Neutrophil (primary cell): Measurements from ENCODE around the gene MICU1.
"Not testable (repeated sequence)": the region's sequence is repeated elsewhere in the genome, so short reads cannot be mapped to it uniquely, and the experiment has no call there.

Experiments
- H3K27ac ChIP-seq: fragments of 200-600 bp; sonication (generic); 2 replicates; pipeline ENCODE4 v1.5.1; 2016; ENCODE audit warnings: mild to moderate bottlenecking, moderate library complexity
- H3K27me3 ChIP-seq: fragments of 200-600 bp; sonication (generic); 2 replicates; pipeline ENCODE4 v1.6.0; 2016; ENCODE audit warnings: mild to moderate bottlenecking
- H3K36me3 ChIP-seq: fragments of 200-600 bp; sonication (generic); 2 replicates; pipeline ENCODE4 v1.5.1; 2017
- H3K4me1 ChIP-seq, 2 experiments: fragments of 200-600 bp in 1 of 2; sonication (generic) in 1 of 2; 1 replicate in 1 of 2; 2 replicates in 1 of 2; pipeline versions ENCODE4 v1.5.1 to v1.6.1; 2013 to 2016; ENCODE audit warnings: low read depth in 1 of 2, low read length in 1 of 2, mild to moderate bottlenecking in 1 of 2, moderate library complexity in 1 of 2; ENCODE audit not compliant: control insufficient read depth in 1 of 2, insufficient read depth in 1 of 2
- H3K4me3 ChIP-seq, 2 experiments: fragments of 200-600 bp in 1 of 2; sonication (generic) in 1 of 2; 1 replicate in 1 of 2; 2 replicates in 1 of 2; pipeline ENCODE4 v1.5.1; 2013 to 2016; ENCODE audit warnings: low read depth in 1 of 2, low read length in 1 of 2, mild to moderate bottlenecking in 1 of 2, moderate library complexity in 1 of 2
- H3K9me3 ChIP-seq: fragments of 200-600 bp; sonication (generic); 2 replicates; pipeline ENCODE4 v1.5.1; 2016
- TF ChIP-seq, protein P1 (sequence below): fragments of 200-600 bp; sonication (generic); IDR thresholded peaks from 2 replicates; pipeline ENCODE4 v1.5.1; 2016; ENCODE audit warnings: antibody characterized with exemption

Gene MICU1

DNA sequence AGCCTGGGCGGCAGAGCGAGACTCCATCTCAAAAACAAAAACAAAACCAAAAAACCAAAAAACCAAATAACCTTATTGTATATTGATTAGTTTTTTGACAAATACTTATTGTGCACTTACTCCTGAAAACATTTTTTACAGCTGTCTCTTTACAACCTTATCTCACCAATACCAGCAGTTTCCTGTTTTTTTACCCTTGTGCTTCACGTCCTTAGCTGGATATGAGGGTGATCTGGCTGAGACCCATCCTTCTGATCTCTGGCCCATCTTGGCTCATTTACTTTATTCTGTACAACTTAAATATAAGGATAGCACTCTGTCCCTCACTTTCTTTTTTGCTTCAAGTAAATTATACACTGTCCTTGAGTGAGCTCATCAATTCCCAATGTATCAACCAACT is 166.6 kb downstream of the MICU1 start:
- TF ChIP-seq, protein P1, sequence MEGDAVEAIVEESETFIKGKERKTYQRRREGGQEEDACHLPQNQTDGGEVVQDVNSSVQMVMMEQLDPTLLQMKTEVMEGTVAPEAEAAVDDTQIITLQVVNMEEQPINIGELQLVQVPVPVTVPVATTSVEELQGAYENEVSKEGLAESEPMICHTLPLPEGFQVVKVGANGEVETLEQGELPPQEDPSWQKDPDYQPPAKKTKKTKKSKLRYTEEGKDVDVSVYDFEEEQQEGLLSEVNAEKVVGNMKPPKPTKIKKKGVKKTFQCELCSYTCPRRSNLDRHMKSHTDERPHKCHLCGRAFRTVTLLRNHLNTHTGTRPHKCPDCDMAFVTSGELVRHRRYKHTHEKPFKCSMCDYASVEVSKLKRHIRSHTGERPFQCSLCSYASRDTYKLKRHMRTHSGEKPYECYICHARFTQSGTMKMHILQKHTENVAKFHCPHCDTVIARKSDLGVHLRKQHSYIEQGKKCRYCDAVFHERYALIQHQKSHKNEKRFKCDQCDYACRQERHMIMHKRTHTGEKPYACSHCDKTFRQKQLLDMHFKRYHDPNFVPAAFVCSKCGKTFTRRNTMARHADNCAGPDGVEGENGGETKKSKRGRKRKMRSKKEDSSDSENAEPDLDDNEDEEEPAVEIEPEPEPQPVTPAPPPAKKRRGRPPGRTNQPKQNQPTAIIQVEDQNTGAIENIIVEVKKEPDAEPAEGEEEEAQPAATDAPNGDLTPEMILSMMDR: no peak
- peak overlapping the region; percentile 30 for H3K27ac ChIP-seq
- no peaks in the 10 kb centered on the region for H3K27me3 ChIP-seq
- no peak overlapping the region for H3K4me3 ChIP-seq
- H3K9me3 ChIP-seq: no peaks in the 10 kb centered on the region
- no peaks in the 10 kb centered on the region for H3K36me3 ChIP-seq
- H3K4me1 ChIP-seq: peaks cover 24 to 29% of the 10 kb centered on the region in 2 experiments

DNA sequence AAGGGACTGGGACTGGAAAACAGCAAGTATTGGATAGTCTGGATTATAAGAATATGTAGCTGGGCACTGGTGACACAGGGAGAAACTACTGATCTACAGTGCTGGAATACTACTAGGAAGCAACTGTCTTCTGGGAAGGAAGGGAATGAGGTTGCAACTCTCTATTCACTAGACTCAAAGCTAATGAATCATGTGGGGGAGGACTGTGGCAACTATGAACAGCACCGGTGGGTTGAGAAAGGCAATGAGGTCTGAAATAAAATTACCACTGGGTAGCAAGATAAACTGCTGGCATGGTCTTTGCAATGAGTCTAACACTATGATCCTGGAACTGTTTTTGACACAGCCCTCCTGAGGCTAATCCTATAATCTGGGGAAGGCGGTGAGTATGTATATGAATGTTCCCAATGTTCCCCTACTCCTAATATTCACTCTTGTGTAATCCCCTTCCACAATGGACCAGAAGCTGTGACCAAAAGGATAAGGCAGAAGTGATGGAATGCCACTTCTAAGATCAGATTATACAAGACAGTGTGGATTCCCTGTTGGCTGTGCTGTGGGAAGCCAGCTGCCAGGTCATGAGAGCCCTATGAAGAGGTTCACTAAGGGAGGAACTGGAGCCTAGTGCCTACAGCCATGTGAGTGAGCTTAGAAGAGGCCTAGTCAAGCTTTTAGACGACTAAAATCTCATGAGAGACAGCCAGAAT is 169.8 kb downstream of the MICU1 start:
- TF ChIP-seq, protein P1: no peak
- Histone ChIP-seq H3K4me3 (no peak overlapping the region), H3K9me3 (no peaks in the 10 kb centered on the region), H3K27ac (peak overlapping the region; percentile 64), H3K4me1 (peaks cover 24 to 29% of the 10 kb centered on the region in 2 experiments), H3K36me3 (peaks cover 5% of the 10 kb centered on the region), H3K27me3 (no peaks in the 10 kb centered on the region)

DNA sequence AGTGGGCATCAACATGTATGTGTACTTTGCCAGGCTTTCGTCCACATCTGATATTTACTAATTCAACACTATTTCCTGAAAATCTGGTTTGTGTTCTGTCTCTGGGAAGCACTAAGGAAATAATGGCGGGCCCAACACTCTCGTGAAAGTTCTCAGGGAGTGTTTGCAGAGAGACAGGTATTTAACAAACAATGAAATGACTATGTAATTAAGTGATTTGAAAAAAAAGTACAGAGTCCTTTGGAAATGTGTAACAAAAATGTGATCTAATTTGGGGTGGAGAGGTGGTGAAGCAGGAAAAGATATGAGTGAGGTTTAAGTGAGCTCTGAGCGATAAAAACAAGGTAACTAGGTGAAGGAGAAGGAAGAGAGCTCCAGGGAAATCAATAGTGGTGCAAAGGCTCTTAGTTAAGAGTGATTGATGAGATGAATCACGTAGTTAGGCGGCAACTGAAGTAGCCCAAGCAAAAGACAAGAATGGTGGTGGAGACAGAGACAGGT is 175.9 kb downstream of the MICU1 start:
- Histone ChIP-seq H3K4me3 (no peak overlapping the region), H3K9me3 (no peaks in the 10 kb centered on the region)

DNA sequence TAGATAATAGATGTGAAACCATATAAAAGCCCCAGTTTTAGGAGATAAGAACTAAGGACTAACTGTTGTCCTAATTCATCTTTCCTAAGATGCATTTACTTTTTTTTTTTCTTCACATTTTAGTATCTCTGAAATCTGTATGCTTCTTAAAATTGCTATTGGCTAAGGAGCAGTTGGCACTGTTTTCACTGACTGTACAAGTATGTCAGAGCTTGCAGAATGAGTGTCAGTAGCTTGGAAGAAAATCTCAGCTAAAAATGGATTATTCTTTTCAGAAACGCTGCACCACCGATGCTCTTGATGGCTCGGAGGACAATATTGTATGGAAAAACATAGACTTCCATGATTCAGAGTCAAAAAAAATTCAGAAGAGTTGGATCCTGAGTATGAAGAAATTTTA is 180.0 kb downstream of the MICU1 start:
- H3K36me3 ChIP-seq: peaks cover 3% of the 10 kb centered on the region
- no peaks in the 10 kb centered on the region for H3K4me1 ChIP-seq
- H3K9me3 ChIP-seq: no peaks in the 10 kb centered on the region
- no peak overlapping the region for H3K27ac ChIP-seq
- TF ChIP-seq, protein P1: no peak
- no peaks in the 10 kb centered on the region for H3K27me3 ChIP-seq
- H3K4me3 ChIP-seq: no peak overlapping the region

More for the DNA sequence above, 175.9 kb downstream of the MICU1 start:
- TF ChIP-seq, protein P1: no peak
- H3K27ac ChIP-seq: no peak overlapping the region
- H3K4me1 ChIP-seq: no peaks in the 10 kb centered on the region
- H3K36me3 ChIP-seq: peaks cover 5% of the 10 kb centered on the region
- no peaks in the 10 kb centered on the region for H3K27me3 ChIP-seq

DNA sequence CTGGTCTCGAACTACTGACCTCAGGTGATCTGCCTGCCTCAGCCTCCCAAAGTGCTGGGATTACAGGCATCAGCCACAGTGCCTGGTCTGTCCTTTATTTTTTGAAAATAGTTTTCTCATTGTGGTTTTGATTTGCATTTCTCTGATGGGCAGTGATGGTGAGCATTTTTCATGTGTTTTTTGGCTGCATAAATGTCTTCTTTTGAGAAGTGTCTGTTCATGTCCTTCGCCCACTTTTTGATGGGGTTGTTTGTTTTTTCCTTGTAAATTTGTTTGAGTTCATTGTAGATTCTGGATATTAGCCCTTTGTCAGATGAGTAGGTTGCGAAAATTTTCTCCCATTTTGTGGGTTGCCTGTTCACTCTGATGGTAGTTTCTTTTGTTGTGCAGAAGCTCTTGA is 182.9 kb downstream of the MICU1 start:
- H3K36me3 ChIP-seq, H3K27me3 ChIP-seq, H3K9me3 ChIP-seq, H3K27ac ChIP-seq, H3K4me3 ChIP-seq, H3K4me1 ChIP-seq: not testable (repeated sequence)

DNA sequence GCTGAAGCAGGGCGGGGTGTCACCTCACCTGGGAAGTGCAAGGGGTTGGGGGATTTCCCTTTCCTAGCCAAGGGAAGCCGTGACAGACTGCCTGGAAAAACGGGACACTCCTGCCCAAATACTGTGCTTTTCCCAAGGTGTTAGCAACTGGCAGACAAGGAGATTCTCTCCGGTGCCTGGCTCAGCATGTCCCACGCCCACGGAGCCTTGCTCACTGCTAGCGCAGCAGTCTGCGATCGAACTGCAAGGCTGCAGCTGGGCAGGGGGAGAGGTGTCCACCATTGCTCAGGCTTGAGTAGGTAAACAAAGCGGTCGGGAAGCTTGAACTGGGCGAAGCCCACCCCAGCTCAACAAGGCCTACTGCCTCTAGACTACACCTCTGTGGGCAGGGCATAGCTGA is 190.3 kb downstream of the MICU1 start:
- Histone ChIP-seq H3K36me3 (peaks cover 4% of the 10 kb centered on the region), H3K27ac (no peak overlapping the region), H3K4me1 (peaks cover 0 to 7% of the 10 kb centered on the region in 2 experiments), H3K27me3 (no peaks in the 10 kb centered on the region), H3K9me3 (no peaks in the 10 kb centered on the region), H3K4me3 (no peak overlapping the region)
- TF ChIP-seq, protein P1: no peak

DNA sequence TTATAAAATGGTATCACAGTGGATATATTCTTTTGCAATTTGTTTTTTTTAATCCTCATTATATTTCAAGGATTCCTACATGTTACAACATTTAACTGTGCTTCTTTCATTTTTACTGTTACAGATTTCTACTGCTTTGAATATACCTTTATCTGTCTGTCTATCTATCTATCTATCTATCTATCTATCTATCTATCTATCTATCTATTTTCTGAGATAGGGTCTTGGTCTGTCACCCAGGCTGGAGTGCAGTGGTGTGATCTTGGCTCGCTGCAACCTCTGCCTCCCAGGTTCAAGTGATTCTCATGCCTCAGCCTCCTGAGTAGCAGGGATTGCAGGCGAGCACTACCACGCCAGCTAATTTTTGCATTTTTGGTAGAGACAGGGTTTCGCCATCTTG is 194.9 kb downstream of the MICU1 start:
- H3K9me3 ChIP-seq, H3K36me3 ChIP-seq, H3K27me3 ChIP-seq, H3K4me3 ChIP-seq, H3K27ac ChIP-seq, H3K4me1 ChIP-seq: not testable (repeated sequence)
